DMS 273 (cell line): ENCODE results near the gene MYCN.
A peak's percentile ranks its signal among the peaks of the same experiment; 100 is the strongest.

ENCODE experiments used
- DNase-seq: peaks from one replicate; lab custom pipeline; 2025; ENCODE audit not compliant: unreplicated experiment; lab: John Stamatoyannopoulos, UW

MYCN gene

GRCh38 chr2:15930589-15931318 is 9.6 kb upstream of the MYCN start:
- no peak for DNase-seq

GRCh38 chr2:15931319-15931890 is 8.9 kb upstream of the MYCN start:
- no peak for DNase-seq

- no peak for DNase-seq
Measured at GRCh38 chr2:15931950-15932349, 8.4 kb upstream of the MYCN start.

GRCh38 chr2:15932394-15933183 is 7.8 kb upstream of the MYCN start:
- no peak for DNase-seq

GRCh38 chr2:15933184-15933845 is 7.0 kb upstream of the MYCN start:
- DNase-seq, result no peak

- DNase-seq, result no peak
Measured at GRCh38 chr2:15934291-15934945, 5.9 kb upstream of the MYCN start.

GRCh38 chr2:15935189-15935588 is 5.2 kb upstream of the MYCN start:
- DNase-seq, result no peak

- DNase-seq, result no peak
Measured at GRCh38 chr2:15935675-15936074, 4.7 kb upstream of the MYCN start.

GRCh38 chr2:15936277-15937104 is 3.9 kb upstream of the MYCN start:
- no peak for DNase-seq

- DNase-seq, result no peak
Measured at GRCh38 chr2:15937105-15937881, 3.1 kb upstream of the MYCN start.

- DNase-seq, result no peak
Measured at GRCh38 chr2:15937882-15938802, 2.2 kb upstream of the MYCN start.

- DNase-seq, result no peak
Measured at GRCh38 chr2:15938803-15939555, 1.4 kb upstream of the MYCN start.

GRCh38 chr2:15939556-15939853 is 845 bp upstream of the MYCN start:
- DNase-seq, result no peak

- DNase-seq, result peak; percentile 69
Measured at GRCh38 chr2:15940661-15941480, 521 bp downstream of the MYCN start.

GRCh38 chr2:15941481-15941850 is 1.1 kb downstream of the MYCN start:
- peak; percentile 48 for DNase-seq

- DNase-seq, result peak; percentile 64
Measured at GRCh38 chr2:15941871-15942710, 1.7 kb downstream of the MYCN start.
